GM18870 (cell line): ENCODE measurements around the gene OR11L1.

ENCODE experiments used
- ATAC-seq: cut with Tn5 transposase; IDR thresholded peaks from one replicate; pipeline ENCODE4 v1.9.1; 2021; ENCODE audit warnings: moderate library complexity; ENCODE audit not compliant: unreplicated experiment

OR11L1 gene

GRCh38 chr1:247841796-247842195 lies at the start of gene OR11L1:
OR11L1 (minus strand) TSS chr1:247841896; CDS start chr1:247841896, 0 bp downstream.
- no peak for ATAC-seq

- no peak for ATAC-seq
These were observed 43.2 kb upstream of the OR11L1 start for GRCh38 chr1:247884797-247885413.

- ATAC-seq, result no peak
These were observed 41.6 kb upstream of the OR11L1 start for GRCh38 chr1:247883346-247883745.

- no peak for ATAC-seq
These were observed 23.7 kb upstream of the OR11L1 start for GRCh38 chr1:247865416-247865815.

GRCh38 chr1:247864644-247865043 lies 22.9 kb upstream of the OR11L1 start:
- ATAC-seq, result no peak

GRCh38 chr1:247862756-247863155 lies 21.1 kb upstream of the OR11L1 start:
- ATAC-seq, result no peak

- ATAC-seq, result no peak
These were observed 16.4 kb upstream of the OR11L1 start for GRCh38 chr1:247857985-247858619.

GRCh38 chr1:247857069-247857984 lies 15.6 kb upstream of the OR11L1 start, which contains the start of gene TRIM58:
TRIM58 (plus strand) TSS chr1:247857187; CDS start chr1:247857247, 60 bp downstream.
- no peak for ATAC-seq

GRCh38 chr1:247855911-247856310 lies 14.2 kb upstream of the OR11L1 start:
- ATAC-seq, result no peak

- ATAC-seq, result no peak
These were observed 13.3 kb upstream of the OR11L1 start for GRCh38 chr1:247854899-247855545.

GRCh38 chr1:247849616-247850015 lies 7.9 kb upstream of the OR11L1 start:
- no peak for ATAC-seq

GRCh38 chr1:247848346-247848745 lies 6.7 kb upstream of the OR11L1 start:
- no peak for ATAC-seq

- no peak for ATAC-seq
These were observed 4.0 kb upstream of the OR11L1 start for GRCh38 chr1:247845693-247846017.

- no peak for ATAC-seq
These were observed 3.5 kb upstream of the OR11L1 start for GRCh38 chr1:247845011-247845692.

GRCh38 chr1:247843411-247843810 lies 1.7 kb upstream of the OR11L1 start:
- ATAC-seq, result no peak

- ATAC-seq, result no peak
These were observed 878 bp downstream of the OR11L1 start for GRCh38 chr1:247840818-247841217.

GRCh38 chr1:247833601-247834000 lies 8.1 kb downstream of the OR11L1 start:
- no peak for ATAC-seq

- ATAC-seq, result no peak
These were observed 12.0 kb downstream of the OR11L1 start for GRCh38 chr1:247829656-247830055.

- no peak for ATAC-seq
These were observed 16.3 kb downstream of the OR11L1 start for GRCh38 chr1:247825362-247825761.

GRCh38 chr1:247824023-247824422 lies 17.7 kb downstream of the OR11L1 start, which contains the start of gene OR14A16:
OR14A16 (minus strand) TSS chr1:247824119; CDS start chr1:247815729, 8,390 bp downstream.
- no peak for ATAC-seq

- ATAC-seq, result no peak
These were observed 19.6 kb downstream of the OR11L1 start for GRCh38 chr1:247822060-247822459.
